ENCODE measurements around the gene RB1.

Gene RB1

GRCh38 chr13:48475230-48475629 is 171.7 kb downstream of the RB1 start:
- no peak for DNase-seq

GRCh38 chr13:48476215-48476614 is 172.7 kb downstream of the RB1 start:
- DNase-seq, result no peak

- DNase-seq, result no peak
Observed at GRCh38 chr13:48476686-48477085, 173.1 kb downstream of the RB1 start.

GRCh38 chr13:48477191-48477855 is 173.8 kb downstream of the RB1 start:
- no peak for DNase-seq

- DNase-seq, result no peak
Observed at GRCh38 chr13:48478391-48478790, 174.8 kb downstream of the RB1 start.

GRCh38 chr13:48483575-48483974 is 180.0 kb downstream of the RB1 start:
- DNase-seq, result no peak

- DNase-seq, result no peak
Observed at GRCh38 chr13:48485432-48485831, 181.9 kb downstream of the RB1 start.

- DNase-seq, result no peak
Observed at GRCh38 chr13:48486362-48486761, 182.8 kb downstream of the RB1 start.

GRCh38 chr13:48486836-48487235 is 183.3 kb downstream of the RB1 start:
- no peak for DNase-seq

- DNase-seq, result no peak
Observed at GRCh38 chr13:48487968-48488367, 184.4 kb downstream of the RB1 start.

GRCh38 chr13:48488995-48489394 is 185.4 kb downstream of the RB1 start:
- no peak for DNase-seq

- no peak for DNase-seq
Observed at GRCh38 chr13:48489666-48490065, 186.1 kb downstream of the RB1 start.

- DNase-seq, result no peak
Observed at GRCh38 chr13:48490241-48490640, 186.7 kb downstream of the RB1 start.

GRCh38 chr13:48491423-48492095 is 188.0 kb downstream of the RB1 start:
- DNase-seq, result no peak

GRCh38 chr13:48492096-48492440 is 188.5 kb downstream of the RB1 start:
- no peak for DNase-seq

- DNase-seq, result peak; percentile 76
Observed at GRCh38 chr13:48492470-48493065, 189.0 kb downstream of the RB1 start.

GRCh38 chr13:48493066-48493765 is 189.7 kb downstream of the RB1 start:
- peak; percentile 35 for DNase-seq

- DNase-seq, result no peak
Observed at GRCh38 chr13:48493851-48494250, 190.3 kb downstream of the RB1 start.

- DNase-seq, result no peak
Observed at GRCh38 chr13:48494874-48495273, 191.3 kb downstream of the RB1 start.

- DNase-seq, result no peak
Observed at GRCh38 chr13:48496271-48497161, 193.0 kb downstream of the RB1 start.

- no peak for DNase-seq
Observed at GRCh38 chr13:48497669-48498068, 194.1 kb downstream of the RB1 start.

GRCh38 chr13:48500652-48501197 is 197.2 kb downstream of the RB1 start:
- DNase-seq, result no peak

- no peak for DNase-seq
Observed at GRCh38 chr13:48501705-48502104, 198.2 kb downstream of the RB1 start.

Measured in stimulated activated CD4-positive, alpha-beta T cell treated with anti-CD3 and anti-CD28 coated beads, Interleukin-15, amount 100 ng/mL, for 24 hours (primary cell).